ENCODE data around the gene TMEM108.

Gene TMEM108

DNA sequence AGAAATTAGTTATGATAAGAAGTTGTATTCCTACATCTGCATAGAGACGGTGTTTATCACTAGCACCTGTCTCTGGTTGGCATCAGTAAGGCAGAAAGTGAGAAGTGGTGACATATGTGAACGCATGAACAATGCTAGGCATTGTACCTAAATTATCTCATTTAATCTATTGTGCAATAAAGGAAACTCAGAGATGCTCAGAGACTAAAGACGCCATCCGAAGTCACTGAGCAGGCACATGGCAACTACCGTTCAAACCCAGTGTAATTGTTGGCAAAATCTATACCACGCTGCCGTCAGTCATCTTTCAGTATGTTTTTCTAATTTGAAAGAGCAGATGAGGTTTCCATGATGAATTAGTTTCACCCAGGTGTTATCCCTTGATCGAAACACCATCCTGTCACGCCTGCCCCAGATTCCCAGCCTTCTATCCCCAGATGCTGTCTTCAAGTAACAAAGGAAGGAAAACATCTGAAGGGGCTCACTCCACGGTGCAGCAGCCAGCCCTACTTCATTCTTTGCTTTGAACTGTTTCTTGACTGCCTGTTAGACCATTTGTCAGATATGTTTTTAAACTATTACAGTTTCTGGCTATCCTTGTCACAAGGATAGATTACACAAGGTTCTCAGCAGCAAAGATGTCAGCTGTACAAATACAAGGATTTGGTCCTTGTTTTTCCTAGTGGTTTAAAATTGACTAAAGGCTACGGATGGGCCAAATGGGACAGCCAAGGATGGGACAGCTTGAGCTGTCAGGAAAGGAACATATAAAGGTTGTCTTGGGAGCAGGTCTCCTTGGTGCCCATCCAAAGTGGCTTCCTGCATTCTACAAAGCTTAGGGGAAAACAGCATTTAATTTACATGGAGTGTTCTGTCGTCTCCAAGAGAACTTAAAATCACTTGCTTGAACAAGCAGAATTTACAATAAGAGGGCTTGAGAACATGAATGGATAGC, 99.1 kb downstream of the TMEM108 start:
- TF ChIP-seq OSR1 (CRISPR knock-in tag; IDR thresholded peaks at IDR 0.05) = no peak
- no peak for TF ChIP-seq CREB5 (CRISPR knock-in tag; IDR thresholded peaks at IDR 0.05; ENCODE audit: low read depth)
- TF ChIP-seq, protein P1, sequence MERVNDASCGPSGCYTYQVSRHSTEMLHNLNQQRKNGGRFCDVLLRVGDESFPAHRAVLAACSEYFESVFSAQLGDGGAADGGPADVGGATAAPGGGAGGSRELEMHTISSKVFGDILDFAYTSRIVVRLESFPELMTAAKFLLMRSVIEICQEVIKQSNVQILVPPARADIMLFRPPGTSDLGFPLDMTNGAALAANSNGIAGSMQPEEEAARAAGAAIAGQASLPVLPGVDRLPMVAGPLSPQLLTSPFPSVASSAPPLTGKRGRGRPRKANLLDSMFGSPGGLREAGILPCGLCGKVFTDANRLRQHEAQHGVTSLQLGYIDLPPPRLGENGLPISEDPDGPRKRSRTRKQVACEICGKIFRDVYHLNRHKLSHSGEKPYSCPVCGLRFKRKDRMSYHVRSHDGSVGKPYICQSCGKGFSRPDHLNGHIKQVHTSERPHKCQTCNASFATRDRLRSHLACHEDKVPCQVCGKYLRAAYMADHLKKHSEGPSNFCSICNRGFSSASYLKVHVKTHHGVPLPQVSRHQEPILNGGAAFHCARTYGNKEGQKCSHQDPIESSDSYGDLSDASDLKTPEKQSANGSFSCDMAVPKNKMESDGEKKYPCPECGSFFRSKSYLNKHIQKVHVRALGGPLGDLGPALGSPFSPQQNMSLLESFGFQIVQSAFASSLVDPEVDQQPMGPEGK (CRISPR knock-in tag; IDR thresholded peaks at IDR 0.05; ENCODE audit: borderline replicate concordance) = no peak
- no peak for TF ChIP-seq SNAI2 (CRISPR knock-in tag; IDR thresholded peaks at IDR 0.05)
- TF ChIP-seq POU6F1 (CRISPR knock-in tag; IDR thresholded peaks at IDR 0.05; ENCODE audit: borderline replicate concordance, low read depth) = no peak
- TF ChIP-seq TSHZ2 (CRISPR knock-in tag; IDR thresholded peaks at IDR 0.05) = no peak
- no peak for TF ChIP-seq RARB (CRISPR knock-in tag; IDR thresholded peaks at IDR 0.05)
- TF ChIP-seq GLIS3 (CRISPR knock-in tag; IDR thresholded peaks at IDR 0.05) = no peak
- TF ChIP-seq, protein P2, sequence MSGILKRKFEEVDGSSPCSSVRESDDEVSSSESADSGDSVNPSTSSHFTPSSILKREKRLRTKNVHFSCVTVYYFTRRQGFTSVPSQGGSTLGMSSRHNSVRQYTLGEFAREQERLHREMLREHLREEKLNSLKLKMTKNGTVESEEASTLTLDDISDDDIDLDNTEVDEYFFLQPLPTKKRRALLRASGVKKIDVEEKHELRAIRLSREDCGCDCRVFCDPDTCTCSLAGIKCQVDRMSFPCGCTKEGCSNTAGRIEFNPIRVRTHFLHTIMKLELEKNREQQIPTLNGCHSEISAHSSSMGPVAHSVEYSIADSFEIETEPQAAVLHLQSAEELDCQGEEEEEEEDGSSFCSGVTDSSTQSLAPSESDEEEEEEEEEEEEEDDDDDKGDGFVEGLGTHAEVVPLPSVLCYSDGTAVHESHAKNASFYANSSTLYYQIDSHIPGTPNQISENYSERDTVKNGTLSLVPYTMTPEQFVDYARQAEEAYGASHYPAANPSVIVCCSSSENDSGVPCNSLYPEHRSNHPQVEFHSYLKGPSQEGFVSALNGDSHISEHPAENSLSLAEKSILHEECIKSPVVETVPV (CRISPR knock-in tag; IDR thresholded peaks at IDR 0.05) = no peak
- TF ChIP-seq ZNF8 (CRISPR knock-in tag; IDR thresholded peaks at IDR 0.05) = no peak
- TF ChIP-seq BACH2 (CRISPR knock-in tag; IDR thresholded peaks at IDR 0.05; ENCODE audit: borderline replicate concordance) = no peak
- TF ChIP-seq ZNF70 (CRISPR knock-in tag; IDR thresholded peaks at IDR 0.05) = no peak
- TF ChIP-seq ESRRG (CRISPR knock-in tag; IDR thresholded peaks at IDR 0.05) = no peak
- no peak for TF ChIP-seq PPARA (CRISPR knock-in tag; IDR thresholded peaks at IDR 0.05; ENCODE audit: borderline replicate concordance)
- no peak for TF ChIP-seq ARNTL (CRISPR knock-in tag; IDR thresholded peaks at IDR 0.05; ENCODE audit: borderline replicate concordance, low read depth)
- TF ChIP-seq TCF4 (CRISPR knock-in tag; IDR thresholded peaks at IDR 0.05; ENCODE audit: borderline replicate concordance) = no peak
- TF ChIP-seq ZC3H10 (CRISPR knock-in tag; IDR thresholded peaks at IDR 0.05) = no peak
- no peak for TF ChIP-seq ZFP3 (CRISPR knock-in tag; IDR thresholded peaks at IDR 0.05)
- TF ChIP-seq TOX (CRISPR knock-in tag; IDR thresholded peaks at IDR 0.05; ENCODE audit: borderline replicate concordance) = no peak
- ATAC-seq = no peak

GRCh38 chr3:133138017-133138416, 99.8 kb downstream of the TMEM108 start:
- ATAC-seq = no peak
- TF ChIP-seq ZNF565 (CRISPR knock-in tag; conservative IDR thresholded peaks at IDR 0.05; ENCODE audit: low read depth) = no peak
- TF ChIP-seq TOX (CRISPR knock-in tag; IDR thresholded peaks at IDR 0.05; ENCODE audit: borderline replicate concordance) = no peak

DNA sequence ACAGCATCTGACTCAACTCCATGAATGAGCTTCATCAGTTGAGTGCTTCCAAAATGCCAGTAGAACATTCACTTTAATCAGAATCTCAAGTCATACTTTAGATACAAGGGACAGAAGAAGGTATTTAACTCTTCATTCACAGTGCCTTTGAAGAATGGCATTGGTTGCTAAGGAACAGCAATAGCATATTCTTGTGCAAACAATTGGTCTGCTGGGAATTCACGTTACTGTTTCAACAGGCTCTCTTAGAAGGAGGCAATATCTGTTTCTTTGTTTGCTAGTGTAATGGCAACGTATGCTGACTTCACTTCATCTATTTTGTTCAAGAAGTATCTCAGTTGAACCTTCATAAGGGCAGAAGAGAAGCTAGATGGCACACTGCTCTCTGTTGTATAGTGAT, 113.9 kb downstream of the TMEM108 start:
- ATAC-seq = no peak
- TF ChIP-seq GLIS3 (CRISPR knock-in tag; IDR thresholded peaks at IDR 0.05) = no peak
